Chondrocyte (in vitro differentiated cells): ENCODE results near the gene EXD2. TPM values are rescaled to one million over a fixed set of nuclear protein-coding genes. Genes with fewer than 3 reads are reported as not detected.
"Not testable (repeated sequence)": the region's sequence is repeated elsewhere in the genome, so short reads cannot be mapped to it uniquely, and the experiment has no call there.

ENCODE experiments used
- DNase-seq: peaks from one replicate; pipeline ENCODE4 v3.0.0; 2021; ENCODE audit warnings: mixed read lengths, low spot score
- H3K27ac Mint-ChIP-seq: one replicate; pipeline ENCODE4 v1.8.0; 2021; ENCODE audit warnings: mild to moderate bottlenecking, moderate library complexity, mixed read lengths; ENCODE audit not compliant: unreplicated experiment
- H3K27me3 Mint-ChIP-seq: 2 replicates; pipeline ENCODE4 v1.8.0; 2021; ENCODE audit warnings: low read depth, mixed read lengths
- H3K36me3 Mint-ChIP-seq: 2 replicates; pipeline ENCODE4 v1.8.0; 2021; ENCODE audit warnings: low read depth, mixed read lengths
- H3K4me1 Mint-ChIP-seq: 2 replicates; pipeline ENCODE4 v1.8.0; 2021; ENCODE audit warnings: low read depth, mild to moderate bottlenecking, mixed read lengths
- H3K4me3 Mint-ChIP-seq: one replicate; pipeline ENCODE4 v1.8.0; 2021; ENCODE audit warnings: mild to moderate bottlenecking, moderate library complexity, mixed read lengths; ENCODE audit not compliant: unreplicated experiment
- H3K9me3 Mint-ChIP-seq: 2 replicates; pipeline ENCODE4 v1.8.0; 2021; ENCODE audit warnings: low read depth, mixed read lengths
- CTCF ChIP-seq: fragments of 200-600 bp; sonication (generic); IDR thresholded peaks from 2 replicates; pipeline ENCODE4 v1.5.0; 2021; ENCODE audit warnings: antibody characterized with exemption, mild to moderate bottlenecking, moderate library complexity
- total RNA-seq: library from RNA; stranded (reverse); gene quantifications from 3 replicates; pipeline ENCODE4 v1.2.1, GENCODE V29; 2021

Gene EXD2
- total RNA-seq, 1 donor from 2014 or later, result 27.0 TPM

- Mint-ChIP-seq H3K9me3 (no peaks in the 10 kb centered on the region), H3K36me3 (no peaks in the 10 kb centered on the region), H3K27me3 (no peaks in the 10 kb centered on the region), H3K4me3 (no peak overlapping the region), H3K27ac (peak overlapping the region; percentile 14), H3K4me1 (peaks cover 21% of the 10 kb centered on the region)
- TF ChIP-seq CTCF, result no peak
- DNase-seq, result no peak
Measured at GRCh38 chr14:69287098-69288010, 96.1 kb downstream of the EXD2 start.

DNA sequence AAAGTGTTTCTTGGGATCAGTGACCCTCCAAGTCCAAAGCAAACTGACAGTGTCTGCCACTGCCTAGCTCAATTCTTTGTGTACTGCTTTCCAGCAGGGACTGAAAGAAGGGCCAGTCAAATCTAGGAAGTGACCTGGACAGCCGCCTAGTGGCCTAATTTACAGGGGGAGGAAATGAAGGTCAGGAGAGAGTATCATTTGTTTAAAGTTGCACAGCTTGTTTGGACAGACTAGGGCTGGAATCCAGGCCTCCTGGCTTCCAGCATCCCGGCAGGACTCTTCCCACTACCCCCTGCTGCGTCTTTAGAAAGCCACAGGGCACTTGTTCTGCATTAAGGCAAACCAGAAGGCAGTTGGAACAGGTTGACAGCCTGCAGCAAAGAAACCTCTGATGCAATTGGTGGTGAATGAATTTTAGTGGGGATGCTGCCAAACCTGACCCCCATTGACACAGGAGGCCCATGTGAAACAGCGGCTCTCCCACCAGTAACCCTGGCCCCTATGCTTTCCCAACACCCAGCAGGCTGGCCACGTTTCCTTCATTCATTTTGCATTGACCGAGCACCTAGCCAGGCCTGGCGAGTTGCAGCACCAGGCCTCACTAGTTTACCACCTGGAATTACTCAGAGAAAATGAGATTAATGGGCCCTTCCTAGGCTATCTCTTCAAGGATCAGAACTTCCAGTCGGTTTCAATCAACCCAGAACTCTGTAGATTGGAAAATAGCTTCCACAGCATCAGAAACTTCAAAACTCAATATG lies 96.9 kb downstream of the EXD2 start:
- DNase-seq, result no peak
- peak; percentile 69 for TF ChIP-seq CTCF
- Mint-ChIP-seq H3K27me3 (no peaks in the 10 kb centered on the region), H3K9me3 (no peaks in the 10 kb centered on the region), H3K27ac (peak overlapping the region; percentile 14), H3K4me3 (no peak overlapping the region), H3K4me1 (peaks cover 21% of the 10 kb centered on the region), H3K36me3 (no peaks in the 10 kb centered on the region)

- no peak for TF ChIP-seq CTCF
- no peak for DNase-seq
- Mint-ChIP-seq H3K36me3 (no peaks in the 10 kb centered on the region), H3K4me1 (peaks cover 21% of the 10 kb centered on the region), H3K4me3 (no peak overlapping the region), H3K27ac (no peak overlapping the region), H3K9me3 (no peaks in the 10 kb centered on the region), H3K27me3 (no peaks in the 10 kb centered on the region)
Measured at GRCh38 chr14:69288956-69289705, 97.8 kb downstream of the EXD2 start.

- no peaks in the 10 kb centered on the region for H3K9me3 Mint-ChIP-seq
- H3K4me3 Mint-ChIP-seq, result no peak overlapping the region
- no peak overlapping the region for H3K27ac Mint-ChIP-seq
- no peaks in the 10 kb centered on the region for H3K27me3 Mint-ChIP-seq
- TF ChIP-seq CTCF, result no peak
- H3K4me1 Mint-ChIP-seq, result peaks cover 21% of the 10 kb centered on the region
- no peak for DNase-seq
- H3K36me3 Mint-ChIP-seq, result no peaks in the 10 kb centered on the region
Measured at GRCh38 chr14:69289811-69290520, 98.7 kb downstream of the EXD2 start.

DNA sequence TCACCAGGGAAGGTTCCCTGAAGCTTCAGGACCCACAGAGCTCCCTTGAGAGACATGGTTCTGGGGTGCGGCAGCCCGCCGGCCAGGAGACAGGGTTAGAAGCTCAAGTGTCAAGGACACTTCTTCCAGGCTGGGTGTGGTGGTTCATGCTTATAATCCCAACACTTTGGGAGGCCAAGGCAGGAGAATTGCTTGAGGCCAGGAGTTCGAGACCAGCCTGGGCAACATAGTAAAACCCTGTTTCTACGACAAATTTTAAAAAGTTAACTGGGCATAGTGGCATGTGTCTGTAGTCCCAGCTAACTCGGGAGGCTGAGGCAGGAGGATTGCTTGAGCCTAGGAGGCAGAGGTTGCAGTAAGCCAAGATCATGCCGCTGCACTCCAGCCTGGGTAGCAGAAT lies 99.6 kb downstream of the EXD2 start:
- H3K36me3 Mint-ChIP-seq, H3K27ac Mint-ChIP-seq, H3K4me3 Mint-ChIP-seq, DNase-seq, H3K9me3 Mint-ChIP-seq, H3K27me3 Mint-ChIP-seq: not testable (repeated sequence)
- H3K4me1 Mint-ChIP-seq, result peaks cover 21% of the 10 kb centered on the region
